Activated CD8-positive, alpha-beta memory T cell treated with anti-CD3 and anti-CD28 coated beads for 48 hours (primary cell): ENCODE measurements around the gene FGFRL1.

Experiments
- DNase-seq, 3 experiments: peaks; one replicate each; pipeline ENCODE4 v3.0.0-alpha.2; 2020; ENCODE audit warnings: low read depth in 2 of 3, low spot score in 2 of 3

Gene FGFRL1

GRCh38 chr4:1004557-1005485 is 6.6 kb upstream of the FGFRL1 start:
- no peak for DNase-seq

- no peak for DNase-seq
Observed at GRCh38 chr4:1006856-1007255, 4.6 kb upstream of the FGFRL1 start.

- no peak for DNase-seq
Observed at GRCh38 chr4:1008840-1009541, 2.4 kb upstream of the FGFRL1 start.

GRCh38 chr4:1009542-1010394 is 1.7 kb upstream of the FGFRL1 start:
- DNase-seq: peak; percentile 52 to 60 (median 55)

- peak; percentile 52 to 62 (median 57) for DNase-seq
Observed at GRCh38 chr4:1010395-1011021, 918 bp upstream of the FGFRL1 start.

GRCh38 chr4:1011666-1012033 is 224 bp downstream of the FGFRL1 start:
- DNase-seq: no peak

- DNase-seq: no peak
Observed at GRCh38 chr4:1012034-1012739, 761 bp downstream of the FGFRL1 start.

GRCh38 chr4:1013225-1014073 is 2.0 kb downstream of the FGFRL1 start:
- DNase-seq: no peak

- no peak for DNase-seq
Observed at GRCh38 chr4:1014291-1015167, 3.1 kb downstream of the FGFRL1 start.

- no peak for DNase-seq
Observed at GRCh38 chr4:1015179-1015578, 3.8 kb downstream of the FGFRL1 start.

- DNase-seq: no peak
Observed at GRCh38 chr4:1015746-1016145, 4.3 kb downstream of the FGFRL1 start.

GRCh38 chr4:1017211-1017610 is 5.8 kb downstream of the FGFRL1 start:
- no peak for DNase-seq

GRCh38 chr4:1017706-1018105 is 6.3 kb downstream of the FGFRL1 start:
- DNase-seq: no peak

- no peak for DNase-seq
Observed at GRCh38 chr4:1018147-1019020, 7.0 kb downstream of the FGFRL1 start.

- no peak for DNase-seq
Observed at GRCh38 chr4:1019320-1019719, 7.9 kb downstream of the FGFRL1 start.

GRCh38 chr4:1019729-1020470 is 8.5 kb downstream of the FGFRL1 start:
- no peak for DNase-seq
